Measurements from ENCODE around the gene SUDS3.
A peak's percentile ranks its signal among the peaks of the same experiment; 100 is the strongest.

Gene SUDS3

GRCh38 chr12:118357257-118358007 lies 18.9 kb upstream of the SUDS3 start:
- DNase-seq = no peak

- DNase-seq = no peak
These were observed 18.4 kb upstream of the SUDS3 start for GRCh38 chr12:118358008-118358359.

GRCh38 chr12:118358612-118359540 lies 17.5 kb upstream of the SUDS3 start:
- DNase-seq = no peak

GRCh38 chr12:118359541-118359915 lies 16.8 kb upstream of the SUDS3 start:
- DNase-seq = no peak

- DNase-seq = no peak
These were observed 15.3 kb upstream of the SUDS3 start for GRCh38 chr12:118361092-118361404.

GRCh38 chr12:118361889-118362288 lies 14.5 kb upstream of the SUDS3 start:
- DNase-seq = no peak

GRCh38 chr12:118368821-118369220 lies 7.5 kb upstream of the SUDS3 start:
- DNase-seq = no peak

GRCh38 chr12:118370601-118371000 lies 5.8 kb upstream of the SUDS3 start:
- no peak for DNase-seq

- no peak for DNase-seq
These were observed 4.8 kb upstream of the SUDS3 start for GRCh38 chr12:118371321-118372282.

- DNase-seq = peak; percentile 30
These were observed 3.5 kb upstream of the SUDS3 start, which contains the start of gene TAOK3 for GRCh38 chr12:118372541-118373495. TAOK3 (minus strand) TSS chr12:118372907; CDS start chr12:118255567, 117,340 bp downstream.

GRCh38 chr12:118373616-118374015 lies 2.7 kb upstream of the SUDS3 start:
- no peak for DNase-seq

- no peak for DNase-seq
These were observed 2.1 kb upstream of the SUDS3 start for GRCh38 chr12:118374126-118374725.

- no peak for DNase-seq
These were observed 1.4 kb upstream of the SUDS3 start for GRCh38 chr12:118374909-118375308.

- DNase-seq = no peak
These were observed 1.0 kb upstream of the SUDS3 start for GRCh38 chr12:118375348-118375747.

GRCh38 chr12:118377021-118377883 lies 897 bp downstream of the SUDS3 start:
- no peak for DNase-seq

- no peak for DNase-seq
These were observed 1.6 kb downstream of the SUDS3 start for GRCh38 chr12:118377884-118378470.

GRCh38 chr12:118391424-118391823 lies 15.1 kb downstream of the SUDS3 start:
- no peak for DNase-seq

- no peak for DNase-seq
These were observed 15.5 kb downstream of the SUDS3 start for GRCh38 chr12:118391836-118392235.

GRCh38 chr12:118397708-118398440 lies 21.5 kb downstream of the SUDS3 start:
- no peak for DNase-seq
